ENCODE results near the gene SLC25A26.
"Not testable (repeated sequence)": the region's sequence is repeated elsewhere in the genome, so short reads cannot be mapped to it uniquely, and the experiment has no call there.

SLC25A26 gene

DNA sequence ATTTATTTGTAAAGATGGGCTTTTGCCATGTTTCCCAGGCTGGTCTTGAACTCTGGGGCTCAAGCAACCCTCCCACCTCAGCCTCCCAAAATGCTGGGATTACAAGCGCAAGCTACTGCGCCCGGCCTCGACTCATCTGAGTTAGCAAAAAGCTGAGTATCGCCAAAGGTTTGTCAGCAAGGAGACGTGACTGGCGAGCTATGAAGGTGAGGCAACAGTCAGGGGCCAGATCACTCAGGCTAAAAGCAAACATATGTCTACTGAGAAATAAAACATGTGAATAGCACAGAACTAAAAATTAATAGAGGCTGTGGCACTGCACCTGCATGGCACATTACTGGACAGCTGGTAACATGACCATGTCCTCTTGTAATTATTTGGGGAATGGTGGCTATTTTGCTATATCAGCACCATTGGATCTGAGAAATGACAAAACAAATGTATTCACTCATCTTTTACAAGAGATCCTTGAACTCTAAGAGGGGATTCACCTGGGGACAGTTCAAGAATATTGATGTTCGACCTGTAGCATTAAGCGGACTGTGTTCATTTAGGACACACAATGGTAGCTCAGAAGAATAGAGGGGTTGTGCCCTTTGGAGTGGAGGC is 10.0 kb upstream of the SLC25A26 start:
- no peak for TF ChIP-seq CTCF (IDR thresholded peaks at IDR 0.05; ENCODE audit: low read depth, low read length, missing control alignments)
- Histone ChIP-seq H3K27me3 (replicated peaks) (no peaks in the 10 kb centered on the region), H3K4me3 (ENCODE audit: low read depth, low read length) (no peak overlapping the region), H3K36me3 (replicated peaks) (no peaks in the 10 kb centered on the region), H3K27ac (no peak overlapping the region)
- in situ Hi-C loops (cut with HindIII; ENCODE audit: low pct_ligation_motif_present, low sequenced_read_pairs): no loop called here
- no peak for DNase-seq

GRCh38 chr3:66211779-66212178 is 9.0 kb upstream of the SLC25A26 start:
- Histone ChIP-seq H3K27ac (no peak overlapping the region), H3K27me3 (replicated peaks) (no peaks in the 10 kb centered on the region), H3K36me3 (replicated peaks) (no peaks in the 10 kb centered on the region), H3K4me3 (ENCODE audit: low read depth, low read length) (no peak overlapping the region)
- no peak for DNase-seq
- in situ Hi-C loops (cut with HindIII; ENCODE audit: low pct_ligation_motif_present, low sequenced_read_pairs): no loop called here
- TF ChIP-seq CTCF (IDR thresholded peaks at IDR 0.05; ENCODE audit: low read depth, low read length, missing control alignments): no peak

GRCh38 chr3:66215106-66215505 is 5.7 kb upstream of the SLC25A26 start:
- Histone ChIP-seq H3K27me3 (replicated peaks) (no peaks in the 10 kb centered on the region), H3K36me3 (replicated peaks) (no peaks in the 10 kb centered on the region), H3K4me3 (ENCODE audit: low read depth, low read length) (no peak overlapping the region), H3K27ac (no peak overlapping the region)
- no peak for TF ChIP-seq CTCF (IDR thresholded peaks at IDR 0.05; ENCODE audit: low read depth, low read length, missing control alignments)
- DNase-seq: peak; percentile 3
- in situ Hi-C loops (cut with HindIII; ENCODE audit: low pct_ligation_motif_present, low sequenced_read_pairs): no loop called here

GRCh38 chr3:66220066-66220465 is 735 bp upstream of the SLC25A26 start:
- in situ Hi-C loops (cut with HindIII; ENCODE audit: low pct_ligation_motif_present, low sequenced_read_pairs): no loop called here
- no peaks in the 10 kb centered on the region for H3K27me3 ChIP-seq (replicated peaks)
- DNase-seq: no peak
- no peaks in the 10 kb centered on the region for H3K36me3 ChIP-seq (replicated peaks)
- H3K27ac ChIP-seq: no peak overlapping the region
- TF ChIP-seq CTCF (IDR thresholded peaks at IDR 0.05; ENCODE audit: low read depth, low read length, missing control alignments): no peak
- H3K4me3 ChIP-seq (ENCODE audit: low read depth, low read length): peak overlapping the region; percentile 86

GRCh38 chr3:66224220-66224619 is 3.4 kb downstream of the SLC25A26 start:
- in situ Hi-C loops (cut with HindIII; ENCODE audit: low pct_ligation_motif_present, low sequenced_read_pairs): no loop called here
- H3K27ac ChIP-seq: no peak overlapping the region
- no peaks in the 10 kb centered on the region for H3K27me3 ChIP-seq (replicated peaks)
- H3K36me3 ChIP-seq (replicated peaks): no peaks in the 10 kb centered on the region
- no peak for TF ChIP-seq CTCF (IDR thresholded peaks at IDR 0.05; ENCODE audit: low read depth, low read length, missing control alignments)
- no peak overlapping the region for H3K4me3 ChIP-seq (ENCODE audit: low read depth, low read length)
- no peak for DNase-seq

- H3K36me3 ChIP-seq (replicated peaks); in situ Hi-C loops (cut with HindIII; ENCODE audit: low pct_ligation_motif_present, low sequenced_read_pairs); H3K27ac ChIP-seq; DNase-seq; H3K4me3 ChIP-seq (ENCODE audit: low read depth, low read length); H3K27me3 ChIP-seq (replicated peaks): not testable (repeated sequence)
These were observed 5.3 kb downstream of the SLC25A26 start for GRCh38 chr3:66226093-66226492.
